Nephron (organoid): ENCODE results near the gene USP6NL.
A peak's percentile ranks its signal among the peaks of the same experiment; 100 is the strongest.

Source experiments
- H3K27ac Mint-ChIP-seq, 3 experiments: 2 replicates each; pipeline ENCODE4 v1.8.0; 2020; ENCODE audit warnings: mixed read lengths in 3 of 3, mild to moderate bottlenecking in 2 of 3, moderate library complexity in 1 of 3
- H3K27me3 Mint-ChIP-seq: 2 replicates; pipeline ENCODE4 v1.8.0; 2021; ENCODE audit warnings: low read depth, mild to moderate bottlenecking, moderate library complexity, mixed read lengths
- H3K36me3 Mint-ChIP-seq: 2 replicates; pipeline ENCODE4 v1.8.0; 2020; ENCODE audit warnings: low read depth, mixed read lengths
- H3K4me1 Mint-ChIP-seq: 2 replicates; pipeline ENCODE4 v1.8.0; 2020; ENCODE audit warnings: mixed read lengths
- H3K4me3 Mint-ChIP-seq, 3 experiments: 2 replicates each; pipeline ENCODE4 v1.8.0; 2020; ENCODE audit warnings: mild to moderate bottlenecking in 3 of 3, mixed read lengths in 3 of 3, moderate library complexity in 2 of 3
- H3K9me3 Mint-ChIP-seq: 2 replicates; pipeline ENCODE4 v1.8.0; 2020; ENCODE audit warnings: mixed read lengths
- CTCF ChIP-seq, 3 experiments: fragments of 200-600 bp; sonication (generic); IDR thresholded peaks; one replicate each; pipeline ENCODE4 v1.5.0; 2021; ENCODE audit warnings: antibody characterized with exemption in 3 of 3; ENCODE audit not compliant: unreplicated experiment in 3 of 3

USP6NL gene

GRCh38 chr10:11475831-11476434 lies 135.5 kb downstream of the USP6NL start:
- H3K4me1 Mint-ChIP-seq, result peaks cover 12% of the 10 kb centered on the region
- no peaks in the 10 kb centered on the region for H3K9me3 Mint-ChIP-seq
- H3K4me3 Mint-ChIP-seq, result no peak overlapping the region
- TF ChIP-seq CTCF (IDR thresholded peaks at IDR 0.05; ENCODE audit: unreplicated experiment in 3 of 3), result no peak
- peaks cover 22% of the 10 kb centered on the region for H3K36me3 Mint-ChIP-seq
- no peaks in the 10 kb centered on the region for H3K27me3 Mint-ChIP-seq
- H3K27ac Mint-ChIP-seq, result no peak overlapping the region

DNA sequence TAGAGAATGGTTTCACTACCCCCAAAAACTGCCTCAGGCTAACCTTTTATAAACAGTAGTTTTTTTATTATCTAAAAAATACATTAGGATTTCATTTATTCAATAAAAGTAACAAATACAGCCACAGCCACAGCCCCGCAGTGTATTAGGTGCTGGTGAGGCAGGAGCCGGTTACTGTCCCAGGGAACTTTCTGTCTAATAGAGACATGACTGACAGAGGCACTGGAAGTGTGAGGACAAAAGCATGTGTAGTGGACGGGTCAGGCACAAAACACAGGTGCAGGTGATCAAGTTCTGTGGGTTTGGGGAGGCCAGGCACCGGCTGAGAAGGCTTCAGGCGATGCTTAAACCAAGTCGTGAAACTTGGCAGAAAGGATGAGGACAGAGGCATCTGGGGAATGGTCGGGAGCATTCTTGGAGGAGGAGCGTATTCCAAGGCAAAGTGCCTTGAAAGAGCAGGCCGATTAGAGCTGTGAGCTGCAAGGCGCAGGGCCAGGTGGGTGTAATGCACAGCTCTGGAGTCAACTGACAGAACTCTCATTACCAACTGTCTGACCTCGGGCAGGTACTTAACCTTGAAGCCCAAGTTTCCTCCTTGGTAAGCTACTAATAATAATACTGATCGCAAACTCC lies 138.2 kb downstream of the USP6NL start:
- peak overlapping the region in 2 of 3 experiments; percentile 2 to 5 for H3K27ac Mint-ChIP-seq
- H3K9me3 Mint-ChIP-seq, result no peaks in the 10 kb centered on the region
- TF ChIP-seq CTCF (IDR thresholded peaks at IDR 0.05; ENCODE audit: unreplicated experiment in 3 of 3), result no peak
- H3K4me3 Mint-ChIP-seq, result no peak overlapping the region
- H3K4me1 Mint-ChIP-seq, result peaks cover 12% of the 10 kb centered on the region
- peaks cover 14% of the 10 kb centered on the region for H3K36me3 Mint-ChIP-seq
- H3K27me3 Mint-ChIP-seq, result no peaks in the 10 kb centered on the region

DNA sequence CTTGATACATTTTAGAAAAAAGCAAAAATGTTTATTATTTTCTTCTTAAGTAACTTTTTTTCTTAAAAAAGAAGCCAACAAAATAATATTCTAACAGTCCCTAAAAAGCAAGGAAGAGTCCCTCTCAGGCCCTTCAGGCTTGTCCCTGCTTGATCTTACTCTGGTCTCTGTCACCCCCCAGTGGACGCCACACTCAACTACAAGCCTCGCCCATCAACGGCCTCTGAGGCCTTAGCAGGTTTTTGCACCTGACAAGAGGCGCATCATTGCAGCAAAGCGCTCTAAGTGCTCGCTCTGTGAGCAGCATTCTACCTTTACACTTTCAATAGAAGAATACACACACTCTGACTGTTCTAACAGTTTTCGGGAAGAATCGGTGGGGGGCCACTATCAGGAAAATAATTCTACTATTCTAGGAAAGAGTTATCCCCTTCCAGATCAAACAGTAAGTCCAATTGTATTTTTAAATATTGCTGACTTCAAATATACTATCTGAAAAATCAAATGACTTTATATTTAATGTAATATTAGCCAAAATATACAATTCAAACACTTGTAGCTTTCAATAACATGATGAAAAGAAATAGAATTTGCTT lies 139.2 kb downstream of the USP6NL start:
- Mint-ChIP-seq H3K36me3 (peaks cover 14% of the 10 kb centered on the region), H3K27me3 (no peaks in the 10 kb centered on the region), H3K4me3 (no peak overlapping the region), H3K9me3 (no peaks in the 10 kb centered on the region), H3K27ac (no peak overlapping the region), H3K4me1 (peaks cover 6% of the 10 kb centered on the region)
- TF ChIP-seq CTCF (IDR thresholded peaks at IDR 0.05; ENCODE audit: unreplicated experiment in 3 of 3), result peak; percentile 74 to 92 (median 87)

- Mint-ChIP-seq H3K4me1 (peaks cover 5% of the 10 kb centered on the region), H3K4me3 (no peak overlapping the region), H3K36me3 (peaks cover 9% of the 10 kb centered on the region), H3K27me3 (no peaks in the 10 kb centered on the region), H3K9me3 (no peaks in the 10 kb centered on the region), H3K27ac (no peak overlapping the region)
- TF ChIP-seq CTCF (IDR thresholded peaks at IDR 0.05; ENCODE audit: unreplicated experiment in 3 of 3), result no peak
Measured at GRCh38 chr10:11469575-11470391, 141.7 kb downstream of the USP6NL start.

- Mint-ChIP-seq H3K4me1 (peaks cover 2% of the 10 kb centered on the region), H3K27me3 (no peaks in the 10 kb centered on the region), H3K4me3 (no peak overlapping the region), H3K27ac (no peak overlapping the region), H3K36me3 (peaks cover 20% of the 10 kb centered on the region), H3K9me3 (no peaks in the 10 kb centered on the region)
- TF ChIP-seq CTCF (IDR thresholded peaks at IDR 0.05; ENCODE audit: unreplicated experiment in 3 of 3), result no peak
Measured at GRCh38 chr10:11468126-11468742, 143.2 kb downstream of the USP6NL start.
